Brain pericyte (primary cell): ENCODE measurements around the gene RALGAPB.

Experiments used
- DNase-seq: peaks from one replicate; pipeline ENCODE4 v3.0.0-alpha.2; 2012; ENCODE audit warnings: low read depth, low spot score

The RALGAPB gene

DNA sequence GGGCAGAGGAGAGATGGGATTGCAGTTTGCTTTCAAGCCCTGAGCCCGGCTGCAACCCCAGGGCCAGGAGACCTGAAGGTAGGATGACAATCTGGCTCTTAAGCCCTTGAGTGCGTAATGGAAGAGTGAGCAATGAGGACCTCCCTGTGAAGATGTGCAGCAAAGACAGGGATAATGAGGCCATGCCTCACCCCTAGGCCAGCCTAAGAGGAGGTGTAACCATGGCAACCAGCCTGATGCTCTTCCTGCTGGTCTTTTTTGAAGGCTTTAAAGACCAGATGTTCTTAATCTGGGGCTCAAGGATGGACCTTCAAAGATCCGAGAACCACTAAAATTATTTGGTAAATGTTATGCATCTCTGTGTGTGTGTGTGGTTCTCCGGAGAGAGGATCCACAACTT, 137.2 kb downstream of the RALGAPB start:
- no peak for DNase-seq

DNA sequence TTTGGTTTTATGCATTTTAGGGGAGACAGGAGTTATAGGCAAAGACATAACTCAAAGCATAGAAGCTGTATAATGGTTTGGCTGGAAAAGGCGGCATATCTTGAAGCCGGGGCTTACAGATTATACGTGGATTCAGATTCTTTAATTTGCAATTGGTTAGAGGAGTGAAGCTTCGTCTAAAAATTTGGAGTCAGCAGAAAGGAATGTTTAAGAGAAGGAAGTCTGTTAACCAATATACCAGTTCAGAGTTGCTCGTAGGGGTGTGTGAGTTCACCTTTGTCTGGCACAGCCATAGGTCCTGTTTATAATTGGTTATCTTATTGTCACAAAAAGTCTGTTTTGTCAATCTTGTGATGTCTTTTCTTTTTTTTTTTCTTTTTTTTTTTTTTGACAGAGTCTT, 137.9 kb downstream of the RALGAPB start:
- DNase-seq = no peak

DNA sequence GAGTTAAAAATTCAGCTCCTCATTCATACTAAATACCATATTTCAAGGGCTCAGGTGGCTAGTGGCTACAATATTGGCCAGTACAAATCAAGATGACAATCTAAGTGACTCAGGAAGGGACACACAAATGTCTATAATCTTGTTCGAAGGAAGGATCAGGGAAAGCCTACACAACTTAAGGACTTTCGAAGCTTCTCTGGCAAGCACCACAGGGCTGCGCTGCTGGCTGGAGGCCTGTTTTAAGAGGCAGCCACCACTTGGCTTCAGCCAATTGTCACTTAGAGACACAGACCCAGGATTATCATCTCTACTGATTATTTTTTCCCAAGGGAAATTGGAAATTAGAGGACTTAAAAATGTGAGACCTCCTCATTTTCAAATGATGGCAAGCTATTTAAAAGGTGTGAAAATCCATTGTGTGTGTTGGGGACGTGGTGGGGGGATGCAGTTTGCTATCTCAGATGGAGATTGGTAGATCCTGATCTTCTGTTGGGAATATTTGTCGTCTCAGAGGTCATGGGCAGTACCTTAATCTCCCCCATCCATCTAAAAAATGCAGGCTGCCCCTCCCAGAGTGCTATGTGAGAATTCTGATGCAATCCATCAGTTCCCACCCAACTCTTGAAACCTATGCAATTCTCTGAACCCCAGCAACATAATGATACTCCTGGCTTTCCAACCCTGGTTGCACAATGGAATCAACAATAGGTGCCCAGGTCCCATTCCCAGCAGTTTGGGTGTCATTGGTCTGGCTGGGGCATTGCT, 140.3 kb downstream of the RALGAPB start:
- no peak for DNase-seq

DNA sequence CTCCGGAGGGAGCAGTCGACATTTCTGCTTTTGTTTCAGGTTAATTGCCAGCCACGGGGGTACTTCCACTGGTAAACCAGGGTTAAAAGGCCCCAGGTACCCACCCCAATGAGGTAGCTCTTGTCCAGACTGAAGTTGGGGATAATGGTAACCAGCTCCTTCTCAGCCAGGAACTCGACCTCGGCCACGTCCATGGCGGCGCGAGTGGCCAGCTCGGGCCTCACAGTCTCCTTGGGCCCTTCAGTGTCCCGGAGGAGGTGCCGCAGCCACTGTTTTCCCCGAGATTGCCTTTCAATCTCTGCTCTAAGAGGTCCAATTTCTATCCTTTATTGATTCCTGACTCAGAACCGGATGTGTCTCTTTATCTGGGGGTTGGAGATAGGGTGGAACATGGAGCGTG, 142.6 kb downstream of the RALGAPB start:
- DNase-seq = no peak

DNA sequence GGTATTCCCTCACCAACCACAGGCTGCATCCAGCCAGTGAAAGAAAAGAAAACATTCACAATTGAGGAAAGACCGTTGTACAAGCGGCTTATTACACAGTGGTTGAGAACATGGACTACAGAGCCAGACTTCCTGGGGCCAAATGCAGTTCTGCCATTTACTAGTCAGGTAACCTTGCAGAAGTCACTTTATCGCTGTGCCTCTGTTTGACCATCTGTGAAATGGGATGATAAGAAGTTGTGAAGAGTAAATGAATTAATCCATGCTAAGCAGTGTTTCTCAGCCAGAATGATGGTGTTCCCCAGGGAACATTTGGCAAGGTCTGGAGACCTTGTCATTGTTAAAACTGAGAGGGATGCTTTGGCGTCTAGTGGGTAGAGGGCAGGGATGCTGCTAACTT, 143.8 kb downstream of the RALGAPB start:
- no peak for DNase-seq

DNA sequence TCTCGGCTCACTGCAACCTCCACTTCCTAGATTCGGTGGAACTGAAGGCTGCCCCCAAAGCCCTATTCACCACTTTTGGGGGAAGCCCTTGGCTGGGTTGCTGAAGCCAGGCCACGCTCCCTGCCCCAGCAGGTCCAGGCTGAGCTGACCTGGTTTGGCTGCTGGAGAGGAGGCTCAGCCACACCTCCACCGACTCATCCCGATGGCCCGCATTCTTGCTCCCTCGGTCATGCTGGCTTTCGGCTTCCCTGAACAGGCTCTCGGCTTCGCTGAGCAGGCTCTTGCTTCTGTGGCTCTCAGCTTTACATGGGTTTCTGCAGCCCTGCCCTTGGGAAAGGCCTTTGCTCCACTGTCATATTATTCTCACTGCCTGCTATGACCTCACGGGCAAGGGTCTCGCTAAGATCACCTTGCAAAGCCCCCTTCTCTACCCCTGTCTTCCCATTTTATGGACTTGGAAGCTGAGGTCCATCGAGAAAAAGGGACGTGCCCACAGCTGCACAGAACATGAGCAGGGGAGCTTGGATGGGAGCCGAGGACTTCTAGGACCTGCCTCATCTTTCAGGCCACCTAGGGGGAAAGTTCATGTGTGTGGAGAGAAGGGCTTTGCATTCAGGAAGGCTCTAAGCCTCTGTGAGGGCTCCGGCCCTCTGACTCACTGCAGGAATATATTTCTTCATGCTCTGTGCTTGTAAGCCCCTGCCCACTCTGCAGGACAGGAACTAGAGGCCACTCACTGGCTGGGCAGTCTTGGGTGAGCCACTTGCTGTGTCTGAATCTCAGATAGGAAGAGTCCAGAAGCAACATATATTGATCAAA, 144.6 kb downstream of the RALGAPB start:
- DNase-seq = no peak

DNA sequence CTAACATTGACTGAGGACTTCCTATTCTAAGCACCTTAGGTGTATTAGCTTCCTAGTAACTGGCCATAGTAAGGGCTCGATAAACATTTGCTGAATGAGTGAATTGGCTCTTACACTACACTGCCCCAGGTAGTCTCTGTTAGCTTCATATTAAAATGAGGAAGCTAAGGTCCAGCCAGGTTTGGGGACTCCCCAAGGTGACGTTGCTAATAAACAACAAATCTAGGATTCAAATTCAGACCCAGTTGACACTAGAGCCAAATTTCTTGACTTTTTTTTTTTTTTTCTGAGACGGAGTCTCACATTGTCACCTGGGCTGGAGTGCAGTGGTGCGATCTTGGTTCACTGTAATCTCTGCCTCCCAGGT, 145.2 kb downstream of the RALGAPB start:
- no peak for DNase-seq

DNA sequence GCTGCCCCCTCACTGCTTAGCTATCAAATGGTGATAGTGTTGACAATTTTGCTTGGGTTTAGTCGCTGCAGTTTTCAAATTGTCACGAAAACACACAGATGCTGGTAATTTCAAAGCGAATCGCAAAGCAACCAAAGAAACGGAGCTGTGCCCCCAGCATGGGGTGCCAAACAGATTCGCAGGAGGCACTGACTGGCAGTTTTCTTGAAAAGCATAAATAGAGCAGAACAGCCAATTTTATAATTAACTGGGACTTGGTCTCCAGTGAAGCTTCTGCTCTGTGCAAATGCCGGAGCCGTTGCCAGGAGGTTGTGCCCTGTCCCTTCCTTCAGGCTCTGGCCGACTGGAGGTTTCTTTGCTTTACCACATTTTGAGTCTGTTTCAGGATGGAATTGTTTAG, 147.8 kb downstream of the RALGAPB start:
- DNase-seq = no peak

DNA sequence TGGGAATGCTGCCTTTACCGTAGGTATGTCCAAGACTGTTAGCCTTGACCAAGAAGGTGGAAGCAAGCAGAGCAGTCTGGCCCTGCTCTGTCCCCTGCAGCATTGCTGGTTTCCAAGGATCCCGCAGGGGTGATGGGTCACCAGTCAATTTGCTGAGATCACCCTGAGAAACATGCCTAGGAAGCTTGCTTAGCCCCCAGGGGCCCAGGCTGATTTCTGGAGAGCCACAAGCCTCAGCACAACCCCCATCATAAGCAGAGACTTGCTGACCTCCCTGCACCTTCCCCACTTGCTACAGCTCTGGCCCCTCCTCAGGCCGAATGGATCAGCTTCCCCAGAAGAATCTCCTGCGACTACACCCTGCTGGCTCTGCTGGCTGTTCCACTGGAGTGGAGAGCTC, 150.4 kb downstream of the RALGAPB start:
- DNase-seq = no peak

DNA sequence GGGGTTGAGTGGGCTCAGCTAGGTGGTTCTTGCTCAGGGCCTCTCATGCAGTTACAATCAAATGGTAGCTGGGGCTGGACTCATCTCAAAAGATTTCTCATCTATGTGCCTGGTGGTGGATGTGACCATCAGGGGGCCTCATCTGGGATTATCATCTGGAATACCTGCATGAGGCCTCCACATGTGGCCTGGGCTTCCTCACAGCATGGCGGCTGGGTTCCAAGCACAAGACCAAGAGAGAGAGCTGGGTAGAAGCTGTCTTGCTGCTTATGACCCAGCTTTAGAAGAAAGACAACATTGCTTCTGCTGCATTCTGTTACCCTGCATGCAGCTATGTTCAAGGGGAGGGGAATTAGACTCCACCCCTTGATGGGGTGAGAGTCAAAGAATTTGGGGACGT, 151.4 kb downstream of the RALGAPB start:
- DNase-seq = no peak

DNA sequence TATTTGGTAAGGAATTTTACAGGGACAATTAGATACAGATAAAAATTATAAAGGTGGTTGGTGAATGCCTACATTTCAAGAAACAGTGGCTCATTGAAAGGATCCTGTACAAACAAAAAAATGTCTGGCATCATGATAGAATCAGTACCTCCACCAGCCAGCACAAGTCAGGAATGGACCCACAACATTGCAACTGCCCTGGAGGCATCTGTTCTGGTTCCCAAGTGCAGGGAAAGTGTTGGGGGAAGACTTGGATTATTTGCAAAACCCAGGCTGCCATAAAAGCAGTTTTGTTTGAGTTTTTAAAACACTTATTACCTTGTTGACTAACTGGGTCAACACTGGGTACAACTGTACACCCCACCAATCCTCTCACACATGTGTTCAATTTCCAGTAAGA, 153.3 kb downstream of the RALGAPB start:
- DNase-seq = no peak

DNA sequence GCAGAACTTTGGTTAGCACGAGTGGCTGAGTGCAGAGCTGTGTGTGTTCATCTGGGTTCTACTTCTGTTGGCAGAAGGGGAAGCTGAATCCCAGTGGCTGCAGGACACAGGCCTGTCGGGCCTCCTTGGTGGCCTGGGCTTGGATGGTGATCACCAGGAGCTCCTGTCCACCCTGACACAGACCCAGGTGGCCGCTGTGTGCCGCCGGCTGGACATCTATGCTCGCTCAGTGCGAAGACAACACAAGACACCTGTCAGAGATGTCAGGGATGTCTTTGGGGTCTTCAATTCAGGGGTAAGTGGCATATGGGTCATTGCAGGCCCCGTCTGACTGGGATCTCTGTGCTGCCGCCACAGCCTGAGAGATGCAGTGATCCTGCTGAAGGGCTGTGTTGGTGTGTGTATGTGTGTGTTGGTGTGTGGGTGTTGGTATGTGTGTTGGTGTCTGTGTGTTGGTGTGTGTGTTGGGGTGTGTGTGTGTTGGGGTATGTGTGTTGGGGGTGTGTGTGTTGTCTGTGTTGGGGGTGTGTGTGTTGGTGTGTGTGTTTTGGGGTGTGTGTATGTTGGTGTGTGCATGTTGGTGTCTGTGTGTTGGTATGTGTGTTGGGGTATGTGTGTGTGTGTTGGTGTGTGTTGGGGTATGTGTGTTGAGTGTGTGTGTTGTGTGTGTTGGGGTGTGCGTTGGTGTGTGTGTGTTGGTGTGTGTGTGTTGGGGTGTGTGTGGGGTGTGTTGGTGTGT, 154.4 kb downstream of the RALGAPB start:
- DNase-seq = no peak
